Stimulated activated memory B cell treated with anti-CD40 and anti-IgM and Interleukin-4, amounts not matched to agents 10 μg/mL and 1 μg/mL and 100 μg/mL, for 72 hours (primary cell): ENCODE measurements around the gene SLC16A3.
A peak's percentile ranks its signal among the peaks of the same experiment; 100 is the strongest.

ENCODE experiments used
- ATAC-seq: fragments of 150-1000 bp; cut with Tn5 transposase; 2 replicates; pipeline ENCODE4 v1.10.0; 2021
- H3K27ac Mint-ChIP-seq: one replicate; pipeline ENCODE4 v1.8.0; 2022; ENCODE audit warnings: mild to moderate bottlenecking, mixed read lengths
- H3K27me3 Mint-ChIP-seq: one replicate; pipeline ENCODE4 v1.8.0; 2022; ENCODE audit warnings: mixed read lengths
- H3K36me3 Mint-ChIP-seq: one replicate; pipeline ENCODE4 v1.8.0; 2022; ENCODE audit warnings: mixed read lengths
- H3K4me1 Mint-ChIP-seq: one replicate; pipeline ENCODE4 v1.8.0; 2022; ENCODE audit warnings: mixed read lengths
- H3K4me3 Mint-ChIP-seq: one replicate; pipeline ENCODE4 v1.8.0; 2022; ENCODE audit warnings: mild to moderate bottlenecking, moderate library complexity, mixed read lengths
- H3K9me3 Mint-ChIP-seq: one replicate; pipeline ENCODE4 v1.8.0; 2022; ENCODE audit warnings: mixed read lengths

Gene SLC16A3

GRCh38 chr17:82226146-82226808 lies 2.6 kb upstream of the SLC16A3 start:
- peaks cover 15% of the 10 kb centered on the region for H3K4me1 Mint-ChIP-seq
- no peaks in the 10 kb centered on the region for H3K27me3 Mint-ChIP-seq
- no peaks in the 10 kb centered on the region for H3K9me3 Mint-ChIP-seq
- H3K27ac Mint-ChIP-seq = no peak overlapping the region
- ATAC-seq = no peak
- H3K36me3 Mint-ChIP-seq = no peaks in the 10 kb centered on the region
- H3K4me3 Mint-ChIP-seq = no peak overlapping the region

DNA sequence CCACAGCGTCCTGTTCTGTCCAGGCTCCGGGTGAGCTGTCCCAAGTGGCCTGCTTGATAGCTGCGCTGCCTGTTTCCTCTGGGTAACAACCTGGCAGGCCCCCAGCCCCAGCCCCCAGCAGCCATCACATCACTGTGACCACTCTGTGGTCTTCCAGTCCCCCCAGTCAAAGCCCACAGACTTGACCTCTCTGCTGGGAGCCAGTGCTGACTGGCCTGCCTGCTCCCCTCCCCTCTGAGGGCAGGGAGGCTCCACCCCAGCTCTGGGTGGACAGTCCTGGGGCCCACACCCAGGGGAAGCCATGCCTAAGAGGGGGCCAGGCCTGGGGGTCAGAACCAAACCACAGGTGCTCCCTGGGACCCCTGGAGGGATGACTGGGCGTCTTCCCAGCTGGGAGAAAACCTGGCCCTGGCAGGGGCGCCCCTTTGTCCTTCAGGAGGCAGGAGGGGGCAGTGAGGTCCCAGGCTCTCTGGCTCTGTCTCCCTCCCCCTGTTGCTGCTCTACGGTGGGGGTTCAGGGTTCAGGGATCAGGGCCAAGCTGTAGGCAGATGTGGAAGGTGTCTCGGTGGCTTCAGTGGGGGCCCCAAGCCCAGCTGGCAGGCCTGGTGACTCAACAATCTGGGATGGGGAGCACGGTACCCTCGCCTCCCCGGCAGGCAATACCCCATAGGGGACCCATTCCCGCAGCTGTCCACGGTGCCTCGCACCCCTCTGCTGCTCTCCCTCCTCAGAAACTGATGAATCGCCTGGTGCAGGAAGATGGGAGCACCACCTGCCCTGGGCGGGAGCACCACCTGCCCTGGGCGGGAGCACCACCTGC lies 1.8 kb upstream of the SLC16A3 start:
- no peaks in the 10 kb centered on the region for H3K9me3 Mint-ChIP-seq
- H3K36me3 Mint-ChIP-seq = no peaks in the 10 kb centered on the region
- no peak for ATAC-seq
- H3K27me3 Mint-ChIP-seq = no peaks in the 10 kb centered on the region
- peak overlapping the region; percentile 91 for H3K27ac Mint-ChIP-seq
- H3K4me1 Mint-ChIP-seq = peaks cover 17% of the 10 kb centered on the region
- H3K4me3 Mint-ChIP-seq = peak overlapping the region; percentile 23

DNA sequence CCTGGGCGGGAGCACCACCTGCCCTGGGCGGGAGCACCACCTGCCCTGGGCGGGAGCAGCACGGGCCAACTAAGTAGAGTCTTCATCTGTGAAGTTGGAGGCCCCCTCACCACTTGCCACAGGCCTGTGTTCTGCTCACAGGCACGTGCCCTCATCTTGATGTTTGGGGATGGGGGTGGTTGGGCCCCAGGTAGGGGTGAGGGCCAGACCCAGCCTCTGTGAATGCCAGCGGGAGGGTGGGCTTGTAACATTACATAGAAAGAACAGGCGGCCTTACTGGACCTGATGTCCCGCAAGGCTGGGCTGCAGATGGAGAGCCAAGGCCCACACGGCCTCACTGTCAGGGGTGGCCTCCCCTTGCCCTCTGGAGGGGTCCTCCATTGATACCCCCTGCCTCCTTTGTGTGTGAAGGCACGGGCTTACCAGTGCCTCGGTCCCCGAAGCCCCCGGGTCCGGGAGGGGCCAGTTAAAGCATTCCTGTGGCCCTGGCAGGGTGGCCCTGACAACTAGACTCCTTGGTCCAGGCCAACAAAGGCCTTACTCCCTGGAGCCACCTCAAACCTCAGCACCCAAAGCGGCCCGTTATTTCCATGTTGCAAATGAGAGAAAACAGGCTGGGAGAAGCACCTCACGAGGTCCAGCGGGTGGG lies 1.1 kb upstream of the SLC16A3 start:
- H3K9me3 Mint-ChIP-seq = no peaks in the 10 kb centered on the region
- peak overlapping the region; percentile 91 for H3K27ac Mint-ChIP-seq
- H3K27me3 Mint-ChIP-seq = no peaks in the 10 kb centered on the region
- H3K4me1 Mint-ChIP-seq = peaks cover 21% of the 10 kb centered on the region
- no peaks in the 10 kb centered on the region for H3K36me3 Mint-ChIP-seq
- no peak for ATAC-seq
- peak overlapping the region; percentile 89 for H3K4me3 Mint-ChIP-seq

GRCh38 chr17:82228278-82228841 lies 482 bp upstream of the SLC16A3 start:
- no peaks in the 10 kb centered on the region for H3K27me3 Mint-ChIP-seq
- H3K36me3 Mint-ChIP-seq = no peaks in the 10 kb centered on the region
- peaks cover 25% of the 10 kb centered on the region for H3K4me1 Mint-ChIP-seq
- H3K4me3 Mint-ChIP-seq = peak overlapping the region; percentile 89
- peak; percentile 50 for ATAC-seq
- H3K9me3 Mint-ChIP-seq = no peaks in the 10 kb centered on the region
- H3K27ac Mint-ChIP-seq = peak overlapping the region; percentile 91

DNA sequence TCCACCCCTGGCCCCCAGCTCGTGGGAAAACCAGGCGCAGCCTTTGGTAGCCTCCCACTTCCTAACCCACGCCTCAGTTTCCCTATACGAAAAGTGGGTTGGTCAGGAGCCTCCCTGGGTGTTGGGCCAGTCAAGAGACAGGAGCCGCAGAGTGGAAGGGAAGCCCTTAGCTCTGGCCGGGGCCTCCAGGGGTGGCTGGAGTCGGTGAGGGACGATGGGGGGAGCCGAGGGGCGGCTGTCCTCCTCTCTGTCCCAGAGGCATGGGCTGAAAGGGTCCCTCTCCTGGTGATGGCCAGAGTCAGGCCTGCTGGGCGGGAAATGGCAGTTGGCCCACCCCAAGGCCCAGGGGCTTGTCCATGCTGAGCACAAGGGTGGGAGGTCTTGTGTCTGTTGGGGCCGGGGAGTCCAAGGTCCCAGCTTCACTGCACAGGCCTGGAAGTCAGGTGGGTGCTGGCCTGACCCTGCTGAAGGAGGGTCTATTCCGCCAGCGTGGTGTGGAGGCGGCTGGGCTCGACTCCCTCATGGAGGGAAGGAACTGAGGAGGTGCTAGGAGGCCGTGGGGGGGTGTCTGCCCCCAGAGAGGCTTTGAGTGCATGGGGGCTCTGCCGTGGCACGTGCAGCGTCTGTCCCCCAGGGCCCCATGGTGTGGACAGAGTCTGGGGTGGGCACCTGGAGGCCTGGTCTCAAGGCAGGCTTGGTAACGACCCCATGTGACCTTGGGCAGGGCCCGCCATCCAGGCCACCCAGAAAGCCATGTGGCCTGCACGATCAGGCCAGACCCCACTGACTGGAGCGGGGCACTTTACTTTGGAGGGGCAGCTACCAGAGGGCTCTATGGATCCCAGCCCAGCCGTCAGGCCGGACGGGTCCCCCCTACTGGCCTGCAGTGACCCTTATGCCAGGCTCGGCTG lies 1.1 kb downstream of the SLC16A3 start:
- peak overlapping the region; percentile 80 for H3K4me3 Mint-ChIP-seq
- no peak for ATAC-seq
- peak overlapping the region; percentile 46 for H3K27ac Mint-ChIP-seq
- H3K36me3 Mint-ChIP-seq = no peaks in the 10 kb centered on the region
- peaks cover 35% of the 10 kb centered on the region for H3K4me1 Mint-ChIP-seq
- no peaks in the 10 kb centered on the region for H3K27me3 Mint-ChIP-seq
- H3K9me3 Mint-ChIP-seq = no peaks in the 10 kb centered on the region

- Mint-ChIP-seq H3K9me3 (no peaks in the 10 kb centered on the region), H3K27me3 (no peaks in the 10 kb centered on the region), H3K36me3 (no peaks in the 10 kb centered on the region), H3K4me3 (peak overlapping the region; percentile 80), H3K4me1 (peaks cover 41% of the 10 kb centered on the region), H3K27ac (no peak overlapping the region)
- peak; percentile 65 for ATAC-seq
Measured at GRCh38 chr17:82230609-82231311, 1.9 kb downstream of the SLC16A3 start.

DNA sequence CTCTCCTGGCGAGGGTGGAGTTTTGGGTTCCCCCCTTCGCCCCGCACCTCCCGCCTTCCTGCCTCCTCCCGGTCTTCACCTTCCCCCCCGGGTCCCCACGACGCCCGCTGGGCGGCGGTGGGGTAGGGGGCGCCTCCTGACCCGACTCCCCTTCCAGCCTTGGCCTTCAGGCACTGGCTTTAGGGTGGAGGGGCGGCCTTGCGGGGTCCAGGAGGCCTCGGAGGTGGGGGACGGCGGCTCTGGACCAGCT lies 2.4 kb downstream of the SLC16A3 start:
- H3K27ac Mint-ChIP-seq = no peak overlapping the region
- H3K36me3 Mint-ChIP-seq = no peaks in the 10 kb centered on the region
- H3K9me3 Mint-ChIP-seq = no peaks in the 10 kb centered on the region
- peak; percentile 1 for ATAC-seq
- peaks cover 45% of the 10 kb centered on the region for H3K4me1 Mint-ChIP-seq
- H3K4me3 Mint-ChIP-seq = peak overlapping the region; percentile 70
- no peaks in the 10 kb centered on the region for H3K27me3 Mint-ChIP-seq

DNA sequence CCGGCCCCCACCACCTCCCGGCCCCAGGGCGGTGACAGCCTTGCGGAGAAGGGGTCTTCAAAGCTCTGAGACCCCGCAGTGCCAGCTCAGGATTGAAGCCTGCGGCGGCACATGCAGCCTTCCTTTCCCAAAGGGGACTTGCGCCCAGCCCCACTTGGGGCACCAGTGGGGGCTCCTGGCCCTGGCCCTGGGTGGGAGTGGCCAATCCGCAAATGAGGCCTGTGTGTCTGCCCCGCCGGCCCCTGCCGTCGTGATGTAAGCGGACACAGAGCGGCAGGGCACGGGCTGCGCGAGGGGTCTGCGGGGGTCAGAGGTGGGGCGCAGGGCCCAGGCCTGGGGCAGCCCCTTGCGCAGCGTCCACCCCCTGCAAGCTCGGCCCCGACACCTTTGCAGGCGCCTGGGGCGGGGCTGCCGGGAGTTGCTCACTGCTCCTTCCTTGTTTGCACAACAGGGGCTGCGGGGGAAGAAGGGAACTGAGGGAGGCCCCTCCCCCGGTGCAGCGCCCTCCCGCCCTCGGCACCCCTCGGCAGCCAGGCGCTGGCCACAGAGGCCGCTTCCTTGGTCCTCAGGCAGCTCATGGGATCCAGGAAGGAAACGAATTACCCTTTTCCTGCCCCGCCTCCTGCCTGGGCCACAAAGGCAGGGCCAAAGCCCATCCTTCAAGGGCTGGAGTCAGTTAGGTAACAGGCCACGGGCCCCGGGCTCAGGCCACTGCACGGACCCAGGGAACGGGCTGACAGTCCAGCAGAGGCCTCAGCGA lies 2.9 kb downstream of the SLC16A3 start:
- Mint-ChIP-seq H3K4me3 (peak overlapping the region; percentile 70), H3K36me3 (no peaks in the 10 kb centered on the region), H3K9me3 (no peaks in the 10 kb centered on the region), H3K27me3 (no peaks in the 10 kb centered on the region), H3K27ac (no peak overlapping the region), H3K4me1 (peaks cover 46% of the 10 kb centered on the region)
- ATAC-seq = peak; percentile 1

GRCh38 chr17:82232322-82232820 lies 3.5 kb downstream of the SLC16A3 start:
- Mint-ChIP-seq H3K9me3 (no peaks in the 10 kb centered on the region), H3K4me1 (peaks cover 47% of the 10 kb centered on the region), H3K27ac (no peak overlapping the region), H3K36me3 (peaks cover 1% of the 10 kb centered on the region), H3K4me3 (peak overlapping the region; percentile 70), H3K27me3 (no peaks in the 10 kb centered on the region)
- ATAC-seq = no peak

DNA sequence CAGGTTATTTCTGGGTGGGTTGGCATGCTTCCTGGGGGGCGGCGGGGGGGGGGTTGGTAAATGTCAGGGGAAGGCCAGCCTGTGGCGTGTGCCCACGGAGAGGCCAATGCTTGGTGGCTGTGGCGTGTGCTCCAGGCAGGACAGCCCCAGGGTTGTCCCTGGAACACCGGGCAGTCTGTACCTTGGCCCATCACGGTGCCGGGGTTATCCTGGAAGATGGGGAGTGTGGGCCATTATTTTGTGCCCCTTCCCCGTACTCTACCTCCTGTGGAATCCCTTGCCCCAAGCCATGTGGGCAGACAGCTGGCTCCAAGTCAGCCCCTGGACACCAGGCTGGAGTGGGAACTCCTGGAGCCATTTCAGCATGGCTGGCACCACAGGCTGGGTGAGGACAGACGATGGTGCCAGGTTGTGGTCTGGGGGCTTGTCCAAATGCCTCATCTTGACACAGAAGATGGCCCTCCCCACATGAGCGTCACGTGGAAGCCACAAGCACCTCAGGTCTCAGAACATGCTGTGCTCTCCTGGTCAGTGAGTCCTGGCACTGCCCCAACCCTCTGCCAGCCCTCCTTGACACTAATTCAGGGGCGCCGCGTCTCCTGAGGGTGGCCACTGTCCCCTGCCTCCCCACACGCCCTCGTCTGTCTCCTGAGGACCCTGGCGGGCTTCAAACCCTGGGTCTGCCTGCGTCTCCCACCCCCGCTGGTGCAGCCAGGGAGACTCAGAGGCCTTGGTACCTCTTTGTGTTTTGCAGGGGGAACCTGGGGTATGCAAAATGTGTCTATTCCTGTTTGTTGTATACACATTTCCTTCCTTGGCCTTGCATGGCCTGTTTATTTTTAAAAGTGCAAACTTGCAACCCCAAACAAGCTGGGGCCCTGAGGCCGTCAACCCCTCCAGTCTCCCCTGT lies 4.3 kb downstream of the SLC16A3 start:
- Mint-ChIP-seq H3K4me1 (peaks cover 55% of the 10 kb centered on the region), H3K4me3 (peak overlapping the region; percentile 66), H3K27me3 (no peaks in the 10 kb centered on the region), H3K27ac (peak overlapping the region; percentile 79), H3K36me3 (peaks cover 6% of the 10 kb centered on the region), H3K9me3 (no peaks in the 10 kb centered on the region)
- ATAC-seq = no peak

DNA sequence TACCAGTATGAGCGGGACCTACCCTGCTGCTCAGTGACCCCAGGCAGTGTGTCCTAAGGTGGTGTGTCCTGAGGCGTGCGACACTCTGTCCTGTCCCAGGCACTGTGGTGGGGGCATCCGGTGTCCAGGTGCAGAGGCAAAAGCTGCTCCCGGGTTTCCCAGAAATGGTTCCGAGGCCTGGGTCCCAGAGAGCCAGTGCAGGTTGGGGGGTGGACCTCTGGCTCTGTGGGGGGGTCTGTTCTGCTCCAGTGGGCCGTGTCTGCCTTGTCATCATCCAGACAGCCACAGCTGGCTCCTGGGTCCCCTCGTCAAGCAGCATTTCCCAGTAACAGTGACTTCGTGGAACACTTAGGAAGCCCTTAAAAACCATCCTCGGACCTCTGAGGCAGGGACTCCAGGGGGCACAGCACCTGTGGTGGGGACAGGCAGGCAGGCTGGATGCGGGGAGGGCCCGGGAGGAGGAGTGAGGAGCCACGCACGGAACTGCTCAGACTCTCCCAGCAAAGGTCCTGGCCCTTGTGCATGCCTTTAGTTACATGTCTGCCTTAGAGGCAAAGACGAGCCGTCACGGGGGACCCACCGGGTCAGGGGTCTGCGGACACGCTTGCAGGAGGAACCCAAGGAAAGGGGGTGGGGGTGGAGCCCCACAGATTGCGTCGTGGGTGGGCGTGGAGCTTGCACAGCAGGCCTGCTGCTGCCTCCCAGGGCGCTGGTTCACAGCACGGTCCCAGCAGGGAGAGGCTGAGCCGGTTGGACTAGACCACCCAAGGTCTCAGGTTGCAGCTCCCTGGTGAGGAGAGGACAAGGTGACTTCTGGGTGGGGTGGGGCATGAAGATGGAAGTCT lies 5.6 kb downstream of the SLC16A3 start:
- no peak for ATAC-seq
- Mint-ChIP-seq H3K9me3 (no peaks in the 10 kb centered on the region), H3K4me3 (peak overlapping the region; percentile 47), H3K27me3 (no peaks in the 10 kb centered on the region), H3K27ac (peak overlapping the region; percentile 79), H3K36me3 (peaks cover 11% of the 10 kb centered on the region), H3K4me1 (peaks cover 68% of the 10 kb centered on the region)

DNA sequence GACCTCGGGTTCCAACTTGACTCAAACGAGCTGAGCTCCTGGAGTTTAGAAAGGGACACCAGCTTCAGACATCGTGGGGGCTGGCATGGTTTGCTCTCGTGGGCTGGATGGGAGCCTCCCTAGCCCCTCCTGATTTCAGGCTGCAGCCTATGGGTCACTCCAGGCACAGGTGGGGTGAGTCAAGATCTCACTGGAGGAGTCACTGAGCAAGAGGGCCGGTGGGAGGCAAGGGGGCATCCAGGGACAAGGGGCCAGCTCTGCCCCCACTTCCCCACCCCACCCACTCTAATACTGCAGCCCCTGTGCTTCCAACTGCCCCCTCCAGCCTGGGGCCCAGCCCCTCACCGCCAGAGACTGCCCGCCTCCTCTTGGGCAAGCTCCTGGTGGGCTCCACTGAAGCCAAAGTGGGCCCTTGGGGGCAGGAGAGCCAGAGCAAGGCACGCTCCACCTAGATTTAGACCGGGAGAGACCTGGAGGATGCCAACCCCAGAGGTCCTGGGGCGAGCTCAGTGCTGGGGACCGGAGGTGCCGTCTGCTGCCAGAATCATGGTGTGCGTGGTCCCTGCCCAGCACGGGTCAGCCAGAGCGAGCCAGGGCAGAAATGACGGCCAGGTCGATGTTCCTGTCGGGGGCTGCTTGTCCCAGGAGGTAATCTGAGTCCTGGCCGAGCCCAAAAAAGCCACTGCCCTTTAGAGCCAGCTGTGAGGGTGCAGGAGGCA lies 6.4 kb downstream of the SLC16A3 start:
- no peak for ATAC-seq
- no peaks in the 10 kb centered on the region for H3K9me3 Mint-ChIP-seq
- peaks cover 68% of the 10 kb centered on the region for H3K4me1 Mint-ChIP-seq
- no peak overlapping the region for H3K4me3 Mint-ChIP-seq
- peak overlapping the region; percentile 79 for H3K27ac Mint-ChIP-seq
- peaks cover 11% of the 10 kb centered on the region for H3K36me3 Mint-ChIP-seq
- H3K27me3 Mint-ChIP-seq = no peaks in the 10 kb centered on the region
